ENCODE measurements around the gene PTGES2. TPM values are rescaled to one million over a fixed set of nuclear protein-coding genes. Genes with fewer than 3 reads are reported as not detected.

The PTGES2 gene
- polyA plus RNA-seq, 3 donors: 37.8 to 61.4 (median 55.5) TPM

GRCh38 chr9:128124873-128125579, 2.5 kb downstream of the PTGES2 start:
- peak in 1 of 11 donors; percentile 50 for DNase-seq (ENCODE audit: extremely low read depth in 1 of 11, low read depth in 9 of 11, low spot score in 4 of 11)

- DNase-seq (ENCODE audit: extremely low read depth in 1 of 11, low read depth in 9 of 11, low spot score in 4 of 11): no peak
Observed at GRCh38 chr9:128124451-128124850, 3.1 kb downstream of the PTGES2 start.

DNA sequence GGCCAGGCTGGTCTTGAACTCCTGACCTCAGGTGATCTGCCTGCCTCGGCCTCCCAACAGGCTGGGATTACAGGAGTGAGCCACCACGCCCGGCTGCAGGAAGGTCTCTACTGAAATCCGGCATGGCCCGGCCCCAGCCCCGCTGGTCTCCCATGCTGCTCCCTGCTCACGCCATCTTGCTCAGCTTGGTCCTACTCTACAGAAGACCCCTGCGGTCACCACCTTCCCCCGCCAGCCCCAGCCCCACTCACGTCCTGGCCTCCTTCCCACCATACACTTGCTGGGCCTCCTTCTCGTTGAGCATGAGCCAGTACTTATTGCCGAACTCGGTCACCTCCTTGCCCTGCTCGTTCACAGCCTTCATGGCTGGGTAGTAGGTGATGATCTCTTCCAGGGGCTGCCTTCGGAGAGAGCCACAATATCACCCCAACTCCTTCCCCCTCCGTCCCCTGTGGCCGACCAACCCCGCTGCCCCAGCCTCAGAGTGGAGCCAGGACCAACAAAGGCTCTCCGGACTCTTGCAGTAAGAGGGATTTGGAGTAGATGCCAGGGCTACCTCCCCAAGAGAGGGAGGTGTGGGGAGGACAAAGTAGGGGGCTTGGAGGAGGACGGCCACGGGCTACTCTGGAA, 4.0 kb downstream of the PTGES2 start:
- no peak for DNase-seq (ENCODE audit: extremely low read depth in 1 of 11, low read depth in 9 of 11, low spot score in 4 of 11)

GRCh38 chr9:128122809-128123175, 4.7 kb downstream of the PTGES2 start:
- DNase-seq (ENCODE audit: extremely low read depth in 1 of 11, low read depth in 9 of 11, low spot score in 4 of 11): no peak

- no peak for DNase-seq (ENCODE audit: extremely low read depth in 1 of 11, low read depth in 9 of 11, low spot score in 4 of 11)
Observed at GRCh38 chr9:128121924-128122808, 5.4 kb downstream of the PTGES2 start.

DNA sequence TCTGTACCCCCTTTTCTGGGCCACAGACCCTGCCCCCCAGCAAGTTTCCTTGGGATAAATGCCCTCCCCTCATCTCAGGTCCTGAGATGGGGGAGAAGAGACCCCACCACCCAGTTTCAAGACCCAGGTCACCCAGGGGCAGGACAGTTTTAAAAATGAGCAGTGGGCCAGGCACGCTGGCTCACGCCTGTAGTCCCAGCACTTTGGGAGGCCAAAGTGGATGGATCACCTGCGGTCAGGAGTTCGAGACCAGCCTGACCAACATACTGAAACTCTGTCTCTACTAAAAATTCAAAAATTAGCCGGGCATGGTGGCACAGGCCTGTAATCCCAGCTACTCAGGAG, 6.1 kb downstream of the PTGES2 start:
- DNase-seq (ENCODE audit: extremely low read depth in 1 of 11, low read depth in 9 of 11, low spot score in 4 of 11): no peak

GRCh38 chr9:128120741-128121465, 6.6 kb downstream of the PTGES2 start:
- DNase-seq (ENCODE audit: extremely low read depth in 1 of 11, low read depth in 9 of 11, low spot score in 4 of 11): no peak

DNA sequence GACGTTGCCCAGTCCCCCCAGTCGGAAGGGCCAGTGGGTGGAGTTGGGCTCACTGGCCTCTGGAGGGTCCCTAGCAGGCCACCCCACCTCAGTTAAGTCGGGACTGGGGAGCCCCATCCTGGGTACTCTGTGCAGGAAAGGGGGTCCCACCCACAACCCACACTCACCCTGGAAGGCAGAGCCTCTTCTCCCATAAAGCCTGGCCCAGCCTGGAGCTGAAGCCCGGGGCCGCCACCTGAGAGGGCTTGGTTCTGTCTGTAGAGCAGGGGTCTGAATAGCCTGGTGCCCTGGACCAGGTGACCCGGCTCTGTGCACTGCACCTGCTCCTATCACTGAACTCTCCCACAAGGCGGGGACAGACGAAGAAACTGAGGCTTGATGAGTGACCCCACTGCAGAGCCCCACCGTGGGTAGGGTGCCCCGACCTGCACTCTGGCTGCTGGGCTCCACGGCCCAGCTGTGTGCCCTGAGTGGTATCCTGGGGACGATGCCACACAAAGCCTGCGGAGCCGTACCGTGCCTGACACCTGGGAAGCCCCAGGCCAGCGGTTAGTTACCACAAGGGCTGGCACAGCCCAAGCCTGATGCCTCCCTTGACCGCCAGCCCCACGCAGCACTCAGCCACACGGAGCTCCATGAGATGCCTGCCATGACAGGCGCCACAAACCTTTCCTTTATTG, 7.3 kb downstream of the PTGES2 start:
- DNase-seq (ENCODE audit: extremely low read depth in 1 of 11, low read depth in 9 of 11, low spot score in 4 of 11): no peak

- DNase-seq (ENCODE audit: extremely low read depth in 1 of 11, low read depth in 9 of 11, low spot score in 4 of 11): no peak
Observed at GRCh38 chr9:128118971-128119665, 8.4 kb downstream of the PTGES2 start.

- no peak for DNase-seq (ENCODE audit: extremely low read depth in 1 of 11, low read depth in 9 of 11, low spot score in 4 of 11)
Observed at GRCh38 chr9:128118472-128118857, 9.1 kb downstream of the PTGES2 start.

DNA sequence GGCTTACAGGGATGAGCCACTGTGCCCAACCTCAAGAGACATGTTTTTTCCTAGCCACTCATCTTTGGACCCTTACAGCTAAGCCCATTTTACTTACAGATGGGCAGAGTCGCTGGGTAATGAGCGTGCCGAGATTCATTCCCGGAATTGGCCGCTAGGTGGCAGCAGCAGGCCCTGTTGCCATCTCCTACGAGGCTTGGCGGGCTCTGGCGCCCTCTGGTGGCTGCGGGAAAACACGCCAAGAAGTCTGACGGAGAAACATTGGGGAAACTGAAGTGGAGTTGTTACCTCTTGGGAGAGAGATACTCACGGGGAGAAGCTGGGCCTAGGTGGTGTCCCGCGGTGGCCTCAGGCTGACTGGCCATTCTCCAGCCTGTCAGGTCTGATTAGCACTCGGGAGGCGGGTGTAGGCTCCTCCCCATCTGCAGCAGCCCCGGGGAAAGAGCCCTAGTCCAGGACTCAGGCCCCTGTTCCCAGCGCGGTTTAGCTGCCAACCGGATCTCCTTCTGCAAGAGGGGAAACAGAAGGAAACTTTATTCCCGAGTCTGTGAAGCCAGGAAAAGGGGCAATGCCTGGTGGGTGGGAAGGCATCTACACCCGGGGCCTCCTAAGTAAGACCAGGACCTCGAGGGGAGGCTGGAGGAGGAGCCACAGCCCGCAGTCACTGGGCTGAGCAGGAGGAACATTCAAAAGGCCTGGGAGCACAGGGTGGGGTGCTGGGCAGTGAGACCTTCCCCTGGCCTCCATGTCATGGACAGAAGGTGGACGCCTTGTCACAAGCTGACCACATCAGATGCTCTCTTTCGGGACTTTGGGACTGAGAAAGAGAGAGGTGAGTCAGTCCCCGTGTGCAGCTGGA, 9.7 kb downstream of the PTGES2 start:
- peak in 10 of 11 donors; percentile 71 to 90 (median 83) for DNase-seq (ENCODE audit: extremely low read depth in 1 of 11, low read depth in 9 of 11, low spot score in 4 of 11)

DNA sequence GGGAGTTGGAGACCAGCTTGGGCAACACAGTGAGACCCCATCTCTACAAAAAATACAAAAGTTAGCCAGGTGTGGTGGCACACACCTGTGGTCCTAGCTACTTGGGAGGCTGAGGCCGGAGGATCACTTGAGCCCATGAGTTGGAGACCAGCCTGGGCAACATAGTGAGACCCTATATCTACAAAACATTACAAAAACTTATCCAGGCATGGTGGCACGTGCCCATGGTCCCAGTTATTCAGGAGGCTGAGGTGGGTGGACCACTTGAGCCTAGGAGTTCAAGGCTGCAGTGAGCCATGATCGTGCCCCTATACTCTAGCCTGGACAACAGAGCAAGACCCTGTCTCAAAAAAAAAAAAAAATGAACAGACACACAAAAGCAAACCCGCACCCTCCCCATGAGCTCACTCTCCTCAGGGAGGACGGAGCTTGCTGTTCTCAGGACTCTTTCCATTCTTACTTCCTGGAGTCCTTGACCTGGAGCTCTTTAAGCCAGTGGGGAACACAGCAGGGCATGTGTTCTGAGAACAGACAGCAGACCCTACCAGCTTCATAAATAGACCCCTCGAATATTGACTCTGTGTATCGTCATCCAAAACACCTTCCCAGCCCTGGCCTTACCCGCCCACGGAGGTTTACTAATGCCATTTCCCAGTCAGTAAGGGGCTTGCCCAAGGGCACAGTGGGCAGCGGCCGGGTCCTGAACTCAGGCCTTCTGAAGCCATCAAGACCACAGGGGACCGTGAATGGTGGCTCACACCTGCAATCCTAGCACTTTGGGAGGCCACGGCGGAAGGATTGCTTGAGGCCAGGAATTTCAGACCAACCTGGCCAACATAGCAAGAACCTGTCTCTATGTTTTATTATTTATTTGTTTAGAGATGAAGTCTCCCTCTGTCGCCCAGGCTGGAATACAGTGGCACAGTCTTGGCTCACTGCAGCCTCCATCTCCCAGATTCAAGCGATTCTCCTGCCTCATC, 11.1 kb downstream of the PTGES2 start:
- DNase-seq (ENCODE audit: extremely low read depth in 1 of 11, low read depth in 9 of 11, low spot score in 4 of 11): no peak

DNA sequence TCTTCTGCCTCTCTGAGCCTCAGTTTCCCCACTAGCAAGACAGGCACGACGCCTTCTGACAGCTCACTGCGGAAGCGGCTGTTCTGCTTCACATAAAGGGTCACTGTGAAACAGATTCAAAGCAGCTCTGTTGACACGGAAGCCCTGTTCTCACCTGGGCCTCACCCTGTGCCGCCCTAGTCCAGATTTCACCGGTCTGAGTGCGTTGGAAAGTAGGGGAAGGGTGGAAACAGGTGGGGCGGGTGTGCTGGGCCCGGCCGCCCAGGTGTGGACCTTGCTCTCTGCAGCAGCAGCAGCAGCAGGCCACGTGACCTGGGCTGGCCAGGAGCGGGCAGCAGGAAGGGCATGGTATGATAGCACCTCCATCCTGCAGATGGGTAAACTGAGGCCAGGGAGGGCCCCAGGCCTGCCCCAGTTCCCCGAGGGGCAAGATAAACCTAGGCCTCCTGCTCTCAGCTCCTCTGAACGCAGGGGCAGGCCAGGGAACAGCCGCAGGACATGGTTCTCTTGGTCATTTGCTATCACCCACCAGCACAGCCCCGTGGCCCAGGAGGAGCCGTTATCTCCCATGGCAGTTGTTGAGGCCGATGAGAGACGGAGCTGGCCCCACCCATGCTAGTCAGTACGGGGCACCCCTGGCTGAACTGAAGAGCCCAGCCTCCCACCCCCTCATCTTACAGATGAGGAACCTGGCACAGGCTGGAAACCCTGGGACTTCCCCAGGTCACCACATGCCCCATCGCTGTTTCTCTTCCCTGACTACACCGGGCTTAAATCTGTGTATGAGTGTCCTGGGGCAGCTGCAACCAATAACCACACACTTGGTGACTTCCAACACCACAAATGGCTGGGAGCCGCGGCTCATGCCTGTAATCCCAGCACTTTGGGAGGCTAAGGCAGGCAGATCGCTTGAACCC, 12.1 kb downstream of the PTGES2 start:
- DNase-seq (ENCODE audit: extremely low read depth in 1 of 11, low read depth in 9 of 11, low spot score in 4 of 11): no peak

GRCh38 chr9:128114326-128115186, 13.0 kb downstream of the PTGES2 start:
- DNase-seq (ENCODE audit: extremely low read depth in 1 of 11, low read depth in 9 of 11, low spot score in 4 of 11): no peak

Measured in renal cortex interstitium (tissue), 11 donors.